ENCODE data around the gene RAF1. TPM values are rescaled to one million over a fixed set of nuclear protein-coding genes. Genes with fewer than 3 reads are reported as not detected.

RAF1 gene
- total and polyA plus RNA-seq, 5 donors from 2014 or later, result 54.1 to 133 (median 68.8) TPM

- Mint-ChIP-seq H3K4me3 (peak overlapping the region; percentile 39 to 69 (median 53)), H3K36me3 (peaks cover 10% of the 10 kb centered on the region), H3K27me3 (peaks cover 6% of the 10 kb centered on the region), H3K4me1 (peaks cover 42 to 81% (median 55%) of the 10 kb centered on the region in 4 donors), H3K9me3 (no peaks in the 10 kb centered on the region), H3K27ac (no peak overlapping the region)
- no peak for DNase-seq
- Histone ChIP-seq H3K27ac (ENCODE audit: insufficient read depth, low read length, poor library complexity, severe bottlenecking) (no peak overlapping the region), H3K9me3 (ENCODE audit: control insufficient read depth in 2 of 2, low read length in 2 of 2) (no peaks in the 10 kb centered on the region), H3K4me1 (ENCODE audit: control insufficient read depth, insufficient read depth, low read length, poor library complexity, severe bottlenecking) (peaks cover 56% of the 10 kb centered on the region), H3K36me3 (ENCODE audit: control insufficient read depth, insufficient read depth, low read length) (peaks cover 3% of the 10 kb centered on the region), H3K27me3 (ENCODE audit: control insufficient read depth, insufficient read depth, low read length) (no peaks in the 10 kb centered on the region), H3K4me3 (ENCODE audit: low read depth, low read length) (peak overlapping the region; percentile 20)
- no peak for ATAC-seq (ENCODE audit: low read depth in 2 of 2)
These were observed 3.7 kb downstream of the RAF1 start for GRCh38 chr3:12660196-12660595.

- peak overlapping the region; percentile 15 to 70 (median 53) for H3K4me3 Mint-ChIP-seq
These were observed 4.5 kb downstream of the RAF1 start for GRCh38 chr3:12659316-12660015.

GRCh38 chr3:12658593-12659058 lies 5.3 kb downstream of the RAF1 start:
- Mint-ChIP-seq H3K36me3 (peaks cover 10% of the 10 kb centered on the region), H3K27ac (no peak overlapping the region), H3K4me3 (peak overlapping the region in 3 of 4 donors; percentile 10 to 63 (median 55)), H3K9me3 (no peaks in the 10 kb centered on the region), H3K4me1 (peaks cover 33 to 78% (median 51%) of the 10 kb centered on the region in 4 donors), H3K27me3 (no peaks in the 10 kb centered on the region)
- Histone ChIP-seq H3K36me3 (ENCODE audit: control insufficient read depth, insufficient read depth, low read length) (peaks cover 3% of the 10 kb centered on the region), H3K4me1 (ENCODE audit: control insufficient read depth, insufficient read depth, low read length, poor library complexity, severe bottlenecking) (peaks cover 56% of the 10 kb centered on the region), H3K4me3 (ENCODE audit: low read depth, low read length) (no peak overlapping the region), H3K9me3 (ENCODE audit: control insufficient read depth in 2 of 2, low read length in 2 of 2) (no peaks in the 10 kb centered on the region), H3K27me3 (ENCODE audit: control insufficient read depth, insufficient read depth, low read length) (no peaks in the 10 kb centered on the region), H3K27ac (ENCODE audit: insufficient read depth, low read length, poor library complexity, severe bottlenecking) (no peak overlapping the region)
- no peak for DNase-seq
- no peak for ATAC-seq (ENCODE audit: low read depth in 2 of 2)

More at GRCh38 chr3:12659316-12660015, 4.5 kb downstream of the RAF1 start:
- Histone ChIP-seq H3K4me1 (ENCODE audit: control insufficient read depth, insufficient read depth, low read length, poor library complexity, severe bottlenecking) (peaks cover 56% of the 10 kb centered on the region), H3K36me3 (ENCODE audit: control insufficient read depth, insufficient read depth, low read length) (peaks cover 3% of the 10 kb centered on the region), H3K27me3 (ENCODE audit: control insufficient read depth, insufficient read depth, low read length) (no peaks in the 10 kb centered on the region), H3K9me3 (ENCODE audit: control insufficient read depth in 2 of 2, low read length in 2 of 2) (no peaks in the 10 kb centered on the region), H3K27ac (ENCODE audit: insufficient read depth, low read length, poor library complexity, severe bottlenecking) (no peak overlapping the region), H3K4me3 (ENCODE audit: low read depth, low read length) (peak overlapping the region; percentile 26)
- H3K27ac Mint-ChIP-seq, result peak overlapping the region; percentile 16 to 70 (median 67)
- H3K4me1 Mint-ChIP-seq, result peaks cover 40 to 78% (median 52%) of the 10 kb centered on the region in 4 donors
- DNase-seq, result no peak
- H3K27me3 Mint-ChIP-seq, result peaks cover 6% of the 10 kb centered on the region
- peaks cover 10% of the 10 kb centered on the region for H3K36me3 Mint-ChIP-seq
- no peak for ATAC-seq (ENCODE audit: low read depth in 2 of 2)
- no peaks in the 10 kb centered on the region for H3K9me3 Mint-ChIP-seq

- ATAC-seq (ENCODE audit: low read depth in 2 of 2) (no peak), DNase-seq (no peak)
- H3K27me3 Mint-ChIP-seq, result no peaks in the 10 kb centered on the region
- Histone ChIP-seq H3K9me3 (ENCODE audit: control insufficient read depth in 2 of 2, low read length in 2 of 2) (no peaks in the 10 kb centered on the region), H3K36me3 (ENCODE audit: control insufficient read depth, insufficient read depth, low read length) (peaks cover 3% of the 10 kb centered on the region), H3K4me1 (ENCODE audit: control insufficient read depth, insufficient read depth, low read length, poor library complexity, severe bottlenecking) (peaks cover 46% of the 10 kb centered on the region), H3K27ac (ENCODE audit: insufficient read depth, low read length, poor library complexity, severe bottlenecking) (no peak overlapping the region), H3K4me3 (ENCODE audit: low read depth, low read length) (no peak overlapping the region), H3K27me3 (ENCODE audit: control insufficient read depth, insufficient read depth, low read length) (no peaks in the 10 kb centered on the region)
- H3K36me3 Mint-ChIP-seq, result peaks cover 13% of the 10 kb centered on the region
- H3K27ac Mint-ChIP-seq, result peak overlapping the region in 1 of 3 donors; percentile 67
- no peaks in the 10 kb centered on the region for H3K9me3 Mint-ChIP-seq
- H3K4me1 Mint-ChIP-seq, result peaks cover 27 to 80% (median 53%) of the 10 kb centered on the region in 4 donors
- peak overlapping the region in 1 of 4 donors; percentile 56 for H3K4me3 Mint-ChIP-seq
These were observed 7.1 kb downstream of the RAF1 start for GRCh38 chr3:12656850-12657249.

- Histone ChIP-seq H3K27ac (ENCODE audit: insufficient read depth, low read length, poor library complexity, severe bottlenecking) (no peak overlapping the region), H3K36me3 (ENCODE audit: control insufficient read depth, insufficient read depth, low read length) (peaks cover 3% of the 10 kb centered on the region), H3K4me3 (ENCODE audit: low read depth, low read length) (peak overlapping the region; percentile 21), H3K4me1 (ENCODE audit: control insufficient read depth, insufficient read depth, low read length, poor library complexity, severe bottlenecking) (peaks cover 40% of the 10 kb centered on the region), H3K9me3 (ENCODE audit: control insufficient read depth in 2 of 2, low read length in 2 of 2) (no peaks in the 10 kb centered on the region), H3K27me3 (ENCODE audit: control insufficient read depth, insufficient read depth, low read length) (no peaks in the 10 kb centered on the region)
- H3K4me1 Mint-ChIP-seq, result peaks cover 27 to 79% (median 52%) of the 10 kb centered on the region in 4 donors
- no peaks in the 10 kb centered on the region for H3K27me3 Mint-ChIP-seq
- H3K36me3 Mint-ChIP-seq, result peaks cover 13% of the 10 kb centered on the region
- peak overlapping the region; percentile 8 to 82 (median 42) for H3K4me3 Mint-ChIP-seq
- no peak for DNase-seq
- no peak for ATAC-seq (ENCODE audit: low read depth in 2 of 2)
- H3K9me3 Mint-ChIP-seq, result no peaks in the 10 kb centered on the region
- peak overlapping the region in 1 of 3 donors; percentile 8 for H3K27ac Mint-ChIP-seq
These were observed 7.7 kb downstream of the RAF1 start for GRCh38 chr3:12656193-12656592.

- H3K36me3 ChIP-seq (ENCODE audit: control insufficient read depth, insufficient read depth, low read length), result peaks cover 3% of the 10 kb centered on the region
- no peak for ATAC-seq (ENCODE audit: low read depth in 2 of 2)
- H3K4me1 ChIP-seq (ENCODE audit: control insufficient read depth, insufficient read depth, low read length, poor library complexity, severe bottlenecking), result peaks cover 39% of the 10 kb centered on the region
- H3K9me3 Mint-ChIP-seq, result no peaks in the 10 kb centered on the region
- no peak overlapping the region for H3K4me3 ChIP-seq (ENCODE audit: low read depth, low read length)
- peak overlapping the region in 1 of 4 donors; percentile 82 for H3K4me3 Mint-ChIP-seq
- H3K9me3 ChIP-seq (ENCODE audit: control insufficient read depth in 2 of 2, low read length in 2 of 2), result no peaks in the 10 kb centered on the region
- no peak overlapping the region for H3K27ac ChIP-seq (ENCODE audit: insufficient read depth, low read length, poor library complexity, severe bottlenecking)
- H3K27me3 ChIP-seq (ENCODE audit: control insufficient read depth, insufficient read depth, low read length), result no peaks in the 10 kb centered on the region
- H3K4me1 Mint-ChIP-seq, result peaks cover 29 to 80% (median 55%) of the 10 kb centered on the region in 4 donors
- H3K36me3 Mint-ChIP-seq, result peaks cover 13% of the 10 kb centered on the region
- no peak for DNase-seq
- H3K27me3 Mint-ChIP-seq, result no peaks in the 10 kb centered on the region
- peak overlapping the region in 1 of 3 donors; percentile 8 for H3K27ac Mint-ChIP-seq
These were observed 8.2 kb downstream of the RAF1 start for GRCh38 chr3:12655701-12656100.

GRCh38 chr3:12653747-12654146 lies 10.2 kb downstream of the RAF1 start:
- no peak overlapping the region for H3K4me3 ChIP-seq (ENCODE audit: low read depth, low read length)
- peak overlapping the region in 2 of 4 donors; percentile 32 to 43 for H3K4me3 Mint-ChIP-seq
- no peak for ATAC-seq (ENCODE audit: low read depth in 2 of 2)
- H3K36me3 Mint-ChIP-seq, result peaks cover 13% of the 10 kb centered on the region
- no peaks in the 10 kb centered on the region for H3K27me3 ChIP-seq (ENCODE audit: control insufficient read depth, insufficient read depth, low read length)
- no peak for DNase-seq
- no peaks in the 10 kb centered on the region for H3K9me3 ChIP-seq (ENCODE audit: control insufficient read depth in 2 of 2, low read length in 2 of 2)
- peak overlapping the region in 1 of 3 donors; percentile 26 for H3K27ac Mint-ChIP-seq
- H3K27ac ChIP-seq (ENCODE audit: insufficient read depth, low read length, poor library complexity, severe bottlenecking), result no peak overlapping the region
- peaks cover 31 to 80% (median 55%) of the 10 kb centered on the region in 4 donors for H3K4me1 Mint-ChIP-seq
- peaks cover 36% of the 10 kb centered on the region for H3K4me1 ChIP-seq (ENCODE audit: control insufficient read depth, insufficient read depth, low read length, poor library complexity, severe bottlenecking)
- no peaks in the 10 kb centered on the region for H3K27me3 Mint-ChIP-seq
- no peaks in the 10 kb centered on the region for H3K9me3 Mint-ChIP-seq
- H3K36me3 ChIP-seq (ENCODE audit: control insufficient read depth, insufficient read depth, low read length), result peaks cover 3% of the 10 kb centered on the region

Measured in CD4-positive, CD25-positive, alpha-beta regulatory T cell (primary cell).